Measurements from ENCODE around the gene S100A8. TPM values are rescaled to one million over a fixed set of nuclear protein-coding genes. Genes with fewer than 3 reads are reported as not detected.

The S100A8 gene
- total and polyA plus RNA-seq, 2 donors (not counting 3 experiments of a cell fraction or from before 2014, with no cell fraction given) = not detected

DNA sequence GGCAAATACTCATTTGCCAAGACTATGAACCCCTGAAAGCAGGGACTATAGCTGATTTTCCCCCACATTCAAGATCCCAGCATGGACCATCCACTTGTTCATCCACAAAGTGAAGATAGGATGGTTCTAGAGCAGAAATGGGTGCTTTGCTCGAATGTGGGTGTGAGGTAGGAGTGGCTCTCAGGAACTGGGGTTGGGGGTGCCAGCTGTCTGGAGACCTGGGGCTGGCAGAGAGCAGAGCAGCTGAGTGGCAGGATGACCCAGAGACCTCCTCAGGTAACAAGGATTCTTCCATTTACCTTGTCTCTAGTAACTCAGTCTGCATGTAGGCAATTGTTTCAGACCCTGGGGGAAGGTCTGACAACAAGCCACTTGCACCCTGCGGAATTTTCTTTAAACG is 27.2 kb downstream of the S100A8 start:
- H3K36me3 ChIP-seq (ENCODE audit: control insufficient read depth in 2 of 2, extremely low read depth in 1 of 2, insufficient read depth in 2 of 2, low read length in 2 of 2) = no peaks in the 10 kb centered on the region

More for the DNA sequence above, 27.2 kb downstream of the S100A8 start:
- DNase-seq (ENCODE audit: low read depth, low spot score) = no peak
- Histone ChIP-seq H3K4me3 (replicated peaks in 1 of 3; ENCODE audit: insufficient read depth in 1 of 3, low read depth in 1 of 3, low read length in 3 of 3) (no peak overlapping the region), H3K9me1 (replicated peaks; ENCODE audit: control insufficient read depth, extremely low read depth, insufficient read depth, low read length) (no peaks in the 10 kb centered on the region), H3K9me3 (replicated peaks; ENCODE audit: control insufficient read depth, insufficient read depth, low read length) (no peaks in the 10 kb centered on the region), H3K27me3 (ENCODE audit: control insufficient read depth in 2 of 2, insufficient read depth in 2 of 2, low read length in 2 of 2) (no peaks in the 10 kb centered on the region), H4K20me1 (replicated peaks; ENCODE audit: control insufficient read depth, extremely low read depth, insufficient read depth, low read length) (no peaks in the 10 kb centered on the region), H3K27ac (ENCODE audit: insufficient read depth, low read depth, low read length) (no peak overlapping the region), H3K79me2 (ENCODE audit: control insufficient read depth, insufficient read depth, low read length) (no peaks in the 10 kb centered on the region), H3K4me2 (ENCODE audit: insufficient read depth, low read length) (no peak overlapping the region), H3K4me1 (ENCODE audit: control insufficient read depth, extremely low read depth, insufficient read depth, low read length) (no peaks in the 10 kb centered on the region), H2AFZ (ENCODE audit: low read depth, low read length) (no peak overlapping the region), H3K9ac (replicated peaks; ENCODE audit: extremely low read depth, insufficient read depth, low read length) (no peak overlapping the region)
- TF ChIP-seq EZH2 (IDR thresholded peaks at IDR 0.05; ENCODE audit: borderline replicate concordance, low read depth, low read length, severe bottlenecking) (no peak), POLR2A (IDR thresholded peaks at IDR 0.05; ENCODE audit: low read depth, low read length) (no peak), POLR2AphosphoS5 (IDR thresholded peaks at IDR 0.05; ENCODE audit: insufficient read depth, low read depth, low read length) (no peak), JUN (IDR thresholded peaks at IDR 0.05; ENCODE audit: borderline replicate concordance, insufficient read depth, insufficient read length, low read depth) (no peak), MYC (IDR thresholded peaks at IDR 0.05; ENCODE audit: low read depth, low read length) (no peak), FOS (IDR thresholded peaks at IDR 0.05; ENCODE audit: borderline replicate concordance, insufficient read depth, low read length) (no peak), GATA2 (IDR thresholded peaks at IDR 0.05; ENCODE audit: insufficient read depth, insufficient read length, low read depth, low read length) (no peak)
- TF ChIP-seq, protein P1, sequence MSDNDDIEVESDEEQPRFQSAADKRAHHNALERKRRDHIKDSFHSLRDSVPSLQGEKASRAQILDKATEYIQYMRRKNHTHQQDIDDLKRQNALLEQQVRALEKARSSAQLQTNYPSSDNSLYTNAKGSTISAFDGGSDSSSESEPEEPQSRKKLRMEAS (IDR thresholded peaks at IDR 0.05; ENCODE audit: insufficient read depth, insufficient read length) = no peak
- TF ChIP-seq, protein P2, sequence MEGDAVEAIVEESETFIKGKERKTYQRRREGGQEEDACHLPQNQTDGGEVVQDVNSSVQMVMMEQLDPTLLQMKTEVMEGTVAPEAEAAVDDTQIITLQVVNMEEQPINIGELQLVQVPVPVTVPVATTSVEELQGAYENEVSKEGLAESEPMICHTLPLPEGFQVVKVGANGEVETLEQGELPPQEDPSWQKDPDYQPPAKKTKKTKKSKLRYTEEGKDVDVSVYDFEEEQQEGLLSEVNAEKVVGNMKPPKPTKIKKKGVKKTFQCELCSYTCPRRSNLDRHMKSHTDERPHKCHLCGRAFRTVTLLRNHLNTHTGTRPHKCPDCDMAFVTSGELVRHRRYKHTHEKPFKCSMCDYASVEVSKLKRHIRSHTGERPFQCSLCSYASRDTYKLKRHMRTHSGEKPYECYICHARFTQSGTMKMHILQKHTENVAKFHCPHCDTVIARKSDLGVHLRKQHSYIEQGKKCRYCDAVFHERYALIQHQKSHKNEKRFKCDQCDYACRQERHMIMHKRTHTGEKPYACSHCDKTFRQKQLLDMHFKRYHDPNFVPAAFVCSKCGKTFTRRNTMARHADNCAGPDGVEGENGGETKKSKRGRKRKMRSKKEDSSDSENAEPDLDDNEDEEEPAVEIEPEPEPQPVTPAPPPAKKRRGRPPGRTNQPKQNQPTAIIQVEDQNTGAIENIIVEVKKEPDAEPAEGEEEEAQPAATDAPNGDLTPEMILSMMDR (IDR thresholded peaks at IDR 0.05; ENCODE audit: extremely low read depth in 1 of 2, insufficient read depth in 1 of 2, low read depth in 1 of 2, low read length in 2 of 2) = no peak
- intact Hi-C loops (cut with micrococcal nuclease) = no loop called here
- no peak for FAIRE-seq
- dilution Hi-C loops (cut with MboI; ENCODE audit: extremely low pct_ligation_motif_present, low sequenced_read_pairs) = no loop called here
- ChIA-PET POLR2A (no interaction called here), CTCF (interaction anchor here (1.5 kb wide), 1 partner anchor 131 kb away, joined by 5 read pairs; no protein-coding TSS in a partner anchor)
- no TSS peak for BruUV-seq (replicated peaks)

Data from endothelial cell of umbilical vein (primary cell).